ENCODE measurements around the gene DAPK1.

Gene DAPK1

GRCh38 chr9:87497604-87498045 lies at the start of gene DAPK1:
Gene DAPK1, plus strand, starts transcription at chr9:87497867. Its CDS starts 1,211 bp downstream, at chr9:87499078.
- Histone ChIP-seq H2AFZ (ENCODE audit: low read depth, low read length) (no peak within 1 kb of the TSS), H3K27ac (ENCODE audit: low read length) (no peak within 1 kb of the TSS), H3K4me1 (ENCODE audit: insufficient read depth, low read length) (no peaks in the 10 kb centered on the region), H3K9ac (ENCODE audit: low read depth, low read length) (no peak within 1 kb of the TSS), H3K27me3 (ENCODE audit: insufficient read depth, low read length, poor library complexity) (no peaks in the 10 kb centered on the region), H3K4me3 (ENCODE audit: low read depth in 1 of 2, low read length in 2 of 2) (no peak within 1 kb of the TSS), H3K9me3 (ENCODE audit: insufficient read depth, low read length, severe bottlenecking) (no peaks in the 10 kb centered on the region), H3K36me3 (ENCODE audit: insufficient read depth, low read length) (no peaks in the 10 kb centered on the region), H3K79me2 (ENCODE audit: insufficient read depth, low read length) (no peaks in the 10 kb centered on the region), H3K4me2 (ENCODE audit: insufficient read depth, low read length) (no peak within 1 kb of the TSS), H4K20me1 (ENCODE audit: insufficient read depth, low read length) (no peaks in the 10 kb centered on the region)
- ATAC-seq (ENCODE audit: insufficient read depth, low read depth) (no peak), DNase-seq (no peak)
- TF ChIP-seq CTCF (IDR thresholded peaks at IDR 0.05; ENCODE audit: borderline replicate concordance, extremely low read depth, low read length, poor library complexity, severe bottlenecking) (no peak), EZH2 (IDR thresholded peaks at IDR 0.05; ENCODE audit: borderline replicate concordance, low read depth, low read length, severe bottlenecking) (no peak)

- Histone ChIP-seq H4K20me1 (ENCODE audit: insufficient read depth, low read length) (no peaks in the 10 kb centered on the region), H3K9me3 (ENCODE audit: insufficient read depth, low read length, severe bottlenecking) (peaks cover 3% of the 10 kb centered on the region), H3K4me1 (ENCODE audit: insufficient read depth, low read length) (no peaks in the 10 kb centered on the region), H3K79me2 (ENCODE audit: insufficient read depth, low read length) (no peaks in the 10 kb centered on the region), H3K27me3 (ENCODE audit: insufficient read depth, low read length, poor library complexity) (no peaks in the 10 kb centered on the region), H2AFZ (ENCODE audit: low read depth, low read length) (no peak overlapping the region), H3K36me3 (ENCODE audit: insufficient read depth, low read length) (no peaks in the 10 kb centered on the region), H3K4me2 (ENCODE audit: insufficient read depth, low read length) (no peak overlapping the region), H3K4me3 (ENCODE audit: low read depth in 1 of 2, low read length in 2 of 2) (no peak overlapping the region), H3K27ac (ENCODE audit: low read length) (no peak overlapping the region), H3K9ac (ENCODE audit: low read depth, low read length) (no peak overlapping the region)
- DNase-seq: no peak
- TF ChIP-seq EZH2 (IDR thresholded peaks at IDR 0.05; ENCODE audit: borderline replicate concordance, low read depth, low read length, severe bottlenecking): no peak
- no peak for TF ChIP-seq CTCF (IDR thresholded peaks at IDR 0.05; ENCODE audit: borderline replicate concordance, extremely low read depth, low read length, poor library complexity, severe bottlenecking)
- no peak for ATAC-seq (ENCODE audit: insufficient read depth, low read depth)
Observed at GRCh38 chr9:87451149-87451548, 46.5 kb upstream of the DAPK1 start.

GRCh38 chr9:87455407-87455806 lies 42.3 kb upstream of the DAPK1 start:
- no peaks in the 10 kb centered on the region for H4K20me1 ChIP-seq (ENCODE audit: insufficient read depth, low read length)
- ATAC-seq (ENCODE audit: insufficient read depth, low read depth) (no peak), DNase-seq (no peak)
- no peak overlapping the region for H3K4me3 ChIP-seq (ENCODE audit: low read depth in 1 of 2, low read length in 2 of 2)
- H3K79me2 ChIP-seq (ENCODE audit: insufficient read depth, low read length): no peaks in the 10 kb centered on the region
- TF ChIP-seq EZH2 (IDR thresholded peaks at IDR 0.05; ENCODE audit: borderline replicate concordance, low read depth, low read length, severe bottlenecking): no peak
- TF ChIP-seq CTCF (IDR thresholded peaks at IDR 0.05; ENCODE audit: borderline replicate concordance, extremely low read depth, low read length, poor library complexity, severe bottlenecking): no peak
- H3K4me2 ChIP-seq (ENCODE audit: insufficient read depth, low read length): no peak overlapping the region
- peaks cover 3% of the 10 kb centered on the region for H3K9me3 ChIP-seq (ENCODE audit: insufficient read depth, low read length, severe bottlenecking)
- H2AFZ ChIP-seq (ENCODE audit: low read depth, low read length): no peak overlapping the region
- H3K27me3 ChIP-seq (ENCODE audit: insufficient read depth, low read length, poor library complexity): no peaks in the 10 kb centered on the region
- no peaks in the 10 kb centered on the region for H3K36me3 ChIP-seq (ENCODE audit: insufficient read depth, low read length)
- H3K9ac ChIP-seq (ENCODE audit: low read depth, low read length): no peak overlapping the region
- H3K27ac ChIP-seq (ENCODE audit: low read length): no peak overlapping the region
- no peaks in the 10 kb centered on the region for H3K4me1 ChIP-seq (ENCODE audit: insufficient read depth, low read length)

GRCh38 chr9:87461256-87461655 lies 36.4 kb upstream of the DAPK1 start:
- ATAC-seq (ENCODE audit: insufficient read depth, low read depth): no peak
- H2AFZ ChIP-seq (ENCODE audit: low read depth, low read length): no peak overlapping the region
- no peak overlapping the region for H3K9ac ChIP-seq (ENCODE audit: low read depth, low read length)
- H3K27ac ChIP-seq (ENCODE audit: low read length): no peak overlapping the region
- H3K36me3 ChIP-seq (ENCODE audit: insufficient read depth, low read length): no peaks in the 10 kb centered on the region
- no peak overlapping the region for H3K4me2 ChIP-seq (ENCODE audit: insufficient read depth, low read length)
- H3K27me3 ChIP-seq (ENCODE audit: insufficient read depth, low read length, poor library complexity): no peaks in the 10 kb centered on the region
- TF ChIP-seq EZH2 (IDR thresholded peaks at IDR 0.05; ENCODE audit: borderline replicate concordance, low read depth, low read length, severe bottlenecking) (no peak), CTCF (IDR thresholded peaks at IDR 0.05; ENCODE audit: borderline replicate concordance, extremely low read depth, low read length, poor library complexity, severe bottlenecking) (no peak)
- no peak for DNase-seq
- no peaks in the 10 kb centered on the region for H3K4me1 ChIP-seq (ENCODE audit: insufficient read depth, low read length)
- H3K79me2 ChIP-seq (ENCODE audit: insufficient read depth, low read length): no peaks in the 10 kb centered on the region
- no peaks in the 10 kb centered on the region for H4K20me1 ChIP-seq (ENCODE audit: insufficient read depth, low read length)
- no peaks in the 10 kb centered on the region for H3K9me3 ChIP-seq (ENCODE audit: insufficient read depth, low read length, severe bottlenecking)
- H3K4me3 ChIP-seq (ENCODE audit: low read depth in 1 of 2, low read length in 2 of 2): no peak overlapping the region

All from DND-41 (cell line).